ENCODE results near the gene OSBPL8. TPM values are rescaled to one million over a fixed set of nuclear protein-coding genes. Genes with fewer than 3 reads are reported as not detected.
A peak's percentile ranks its signal among the peaks of the same experiment; 100 is the strongest.

OSBPL8 gene
- total RNA-seq, 5 donors from 2014 or later (not counting 1 experiment from before 2014, with no cell fraction given): 122 to 152 (median 130) TPM

DNA sequence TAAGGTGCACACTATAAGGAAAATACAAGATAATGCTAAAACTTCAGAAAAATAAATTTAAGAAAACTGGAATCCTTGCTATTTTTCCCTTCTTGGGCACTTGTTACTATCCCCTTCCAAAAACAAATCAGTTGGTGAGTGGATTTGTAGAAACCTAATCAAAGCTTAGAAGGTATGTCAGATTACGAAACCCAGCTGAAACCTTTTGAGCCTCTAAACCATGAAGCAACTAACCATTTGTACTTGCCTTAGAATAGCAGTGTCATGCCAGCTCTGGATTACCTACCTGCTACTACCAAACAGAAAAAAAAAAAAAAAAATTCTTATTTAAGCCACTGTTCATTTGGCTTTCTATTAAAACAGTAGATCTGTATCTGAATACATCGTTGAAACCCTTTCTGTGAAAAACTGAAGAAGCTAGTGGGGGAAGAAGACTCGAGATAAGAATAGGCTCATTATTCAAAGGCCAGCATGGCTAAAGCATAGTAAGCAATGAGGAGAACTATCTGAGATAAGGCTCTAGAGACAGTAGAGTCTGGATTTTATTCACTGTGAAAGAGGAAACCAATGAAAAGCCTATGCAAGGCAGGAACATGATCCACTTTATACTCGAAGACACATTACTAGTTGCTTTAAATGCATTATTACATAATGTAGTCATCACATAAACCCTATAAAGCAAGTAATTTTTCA lies 30.2 kb downstream of the OSBPL8 start:
- Histone ChIP-seq H3K27ac (ENCODE audit: low read length) (no peak overlapping the region), H3K4me1 (ENCODE audit: control insufficient read depth in 1 of 2, extremely low read depth in 1 of 2, insufficient read depth in 2 of 2, low read length in 2 of 2) (peaks cover 0 to 15% of the 10 kb centered on the region in 2 experiments), H3K4me3 (ENCODE audit: control insufficient read depth in 1 of 2, extremely low read depth in 1 of 2, low read length in 1 of 2) (no peak overlapping the region), H3K27me3 (replicated peaks in 1 of 2; ENCODE audit: control insufficient read depth in 2 of 2, extremely low read depth in 1 of 2, insufficient read depth in 2 of 2, low read length in 1 of 2) (no peaks in the 10 kb centered on the region), H3K36me3 (ENCODE audit: control insufficient read depth in 2 of 2, extremely low read depth in 1 of 2, insufficient read depth in 1 of 2, low read length in 1 of 2) (peaks cover 0 to 3% of the 10 kb centered on the region in 2 donors), H3K9me3 (no peaks in the 10 kb centered on the region)
- ATAC-seq (replicated peaks in 1 of 4) (no peak), DNase-seq (no peak)
- POLR2A ChIA-PET: interaction anchor here in 1 of 2 donors (0.7 kb wide), 1 partner anchor 16 kb away, joined by 8 read pairs; no protein-coding TSS in a partner anchor
- Mint-ChIP-seq H3K27me3 (no peaks in the 10 kb centered on the region), H3K4me1 (peaks cover 56 to 64% (median 59%) of the 10 kb centered on the region in 3 donors), H3K27ac (no peak overlapping the region), H3K4me3 (no peak overlapping the region), H3K9me3 (no peaks in the 10 kb centered on the region), H3K36me3 (peaks cover 46% of the 10 kb centered on the region)
- CTCF ChIA-PET: interaction anchor here (0.5 to 0.9 kb wide), 6 partner anchors 26 to 1147 kb away, joined by 3 to 4 read pairs (median 3); no protein-coding TSS in a partner anchor
- no CpG with 5 or more reads among the region's 4 CpGs for WGBS (ENCODE audit: insufficient coverage)

DNA sequence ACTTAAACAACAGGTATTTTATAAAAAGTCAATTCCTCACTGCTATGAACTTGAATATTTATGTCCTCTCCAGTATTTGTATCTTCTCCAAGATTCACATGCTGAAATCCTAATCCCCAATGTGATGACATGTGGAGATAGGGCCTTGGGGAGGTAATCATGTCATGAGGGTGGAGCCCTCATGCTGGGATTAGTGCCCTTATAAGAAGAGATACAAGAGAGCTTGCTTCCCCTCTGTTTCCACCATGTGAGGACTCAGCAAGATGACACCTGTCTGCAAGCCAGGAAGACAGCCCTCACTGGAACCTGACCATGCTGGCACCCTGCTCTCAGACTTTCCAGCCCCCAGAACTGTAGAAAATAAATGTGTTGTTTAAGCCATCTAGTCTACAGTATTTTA lies 36.2 kb downstream of the OSBPL8 start:
- ATAC-seq (replicated peaks in 1 of 4) (no peak), DNase-seq (no peak)
- Mint-ChIP-seq H3K4me3 (no peak overlapping the region), H3K4me1 (peaks cover 60 to 65% (median 65%) of the 10 kb centered on the region in 3 donors), H3K36me3 (peaks cover 58% of the 10 kb centered on the region), H3K27ac (no peak overlapping the region), H3K27me3 (no peaks in the 10 kb centered on the region), H3K9me3 (peaks cover 0 to 10% (median 6%) of the 10 kb centered on the region in 3 donors)
- Histone ChIP-seq H3K9me3 (no peaks in the 10 kb centered on the region), H3K36me3 (ENCODE audit: control insufficient read depth in 2 of 2, extremely low read depth in 1 of 2, insufficient read depth in 1 of 2, low read length in 1 of 2) (peaks cover 0 to 4% of the 10 kb centered on the region in 2 donors), H3K4me1 (ENCODE audit: control insufficient read depth in 1 of 2, extremely low read depth in 1 of 2, insufficient read depth in 2 of 2, low read length in 2 of 2) (peaks cover 2 to 5% of the 10 kb centered on the region in 2 experiments), H3K27me3 (replicated peaks in 1 of 2; ENCODE audit: control insufficient read depth in 2 of 2, extremely low read depth in 1 of 2, insufficient read depth in 2 of 2, low read length in 1 of 2) (no peaks in the 10 kb centered on the region), H3K4me3 (ENCODE audit: control insufficient read depth in 1 of 2, extremely low read depth in 1 of 2, low read length in 1 of 2) (no peak overlapping the region), H3K27ac (ENCODE audit: low read length) (no peak overlapping the region)
- ChIA-PET CTCF (interaction anchor here in 1 of 2 donors (0.8 kb wide), 1 partner anchor 23 kb away, joined by 3 read pairs; no protein-coding TSS in a partner anchor), POLR2A (no interaction called here)

DNA sequence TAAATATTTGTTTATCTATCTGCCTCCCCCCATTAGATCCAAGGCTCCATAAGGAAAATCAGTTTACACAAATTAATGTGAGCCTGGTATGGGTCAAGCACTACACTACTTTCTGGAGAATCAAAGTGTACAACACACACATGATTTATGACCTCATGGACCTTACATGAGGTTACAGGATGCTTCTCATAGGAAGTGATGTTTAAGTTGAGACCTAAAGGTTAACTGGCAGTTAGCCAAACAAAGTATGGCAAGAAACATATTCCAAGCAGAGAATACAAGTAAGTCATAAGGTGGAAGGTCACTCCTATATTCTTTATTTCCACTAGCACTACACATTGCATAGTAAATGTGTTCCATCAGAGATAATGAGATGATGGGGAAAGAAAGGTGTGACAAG lies 39.2 kb downstream of the OSBPL8 start:
- no peak overlapping the region for H3K27ac Mint-ChIP-seq
- peaks cover 62% of the 10 kb centered on the region for H3K36me3 Mint-ChIP-seq
- no peaks in the 10 kb centered on the region for H3K27me3 Mint-ChIP-seq
- H3K4me3 Mint-ChIP-seq: no peak overlapping the region
- Histone ChIP-seq H3K27ac (ENCODE audit: low read length) (no peak overlapping the region), H3K4me1 (ENCODE audit: control insufficient read depth in 1 of 2, extremely low read depth in 1 of 2, insufficient read depth in 2 of 2, low read length in 2 of 2) (peaks cover 0 to 5% of the 10 kb centered on the region in 2 experiments), H3K27me3 (replicated peaks in 1 of 2; ENCODE audit: control insufficient read depth in 2 of 2, extremely low read depth in 1 of 2, insufficient read depth in 2 of 2, low read length in 1 of 2) (no peaks in the 10 kb centered on the region), H3K9me3 (no peaks in the 10 kb centered on the region), H3K36me3 (ENCODE audit: control insufficient read depth in 2 of 2, extremely low read depth in 1 of 2, insufficient read depth in 1 of 2, low read length in 1 of 2) (peaks cover 0 to 4% of the 10 kb centered on the region in 2 donors), H3K4me3 (ENCODE audit: control insufficient read depth in 1 of 2, extremely low read depth in 1 of 2, low read length in 1 of 2) (no peak overlapping the region)
- peaks cover 0 to 10% (median 6%) of the 10 kb centered on the region in 3 donors for H3K9me3 Mint-ChIP-seq
- POLR2A ChIA-PET: interaction anchor here in 1 of 2 donors (0.8 kb wide), 1 partner anchor 89 kb away, joined by 3 read pairs; no protein-coding TSS in a partner anchor
- ATAC-seq (replicated peaks in 1 of 4) (no peak), DNase-seq (no peak)
- CTCF ChIA-PET: no interaction called here
- peaks cover 62 to 76% (median 64%) of the 10 kb centered on the region in 3 donors for H3K4me1 Mint-ChIP-seq

DNA sequence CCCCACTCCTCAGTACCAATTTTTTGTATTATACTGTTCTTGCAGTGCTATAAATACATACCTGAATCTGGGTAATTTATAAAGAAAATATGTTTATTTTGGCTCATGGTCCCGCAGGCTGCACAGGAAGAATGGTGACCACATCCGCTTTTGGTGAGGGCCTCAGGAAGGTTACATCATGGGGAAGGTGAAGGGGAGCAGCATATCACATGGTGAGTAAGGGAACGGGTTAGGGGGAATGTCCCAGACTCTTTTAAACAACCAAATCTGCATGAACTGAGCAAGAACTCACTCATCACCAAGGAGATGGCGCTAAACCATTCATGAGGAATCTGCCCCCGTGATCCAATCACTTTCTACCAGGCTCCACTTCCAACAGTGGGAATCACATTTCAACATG lies 40.0 kb downstream of the OSBPL8 start:
- H3K9me3 Mint-ChIP-seq: peaks cover 0 to 10% (median 6%) of the 10 kb centered on the region in 3 donors
- DNase-seq (peak in 1 of 35 experiments; percentile 4), ATAC-seq (replicated peaks in 1 of 4) (no peak)
- peaks cover 68% of the 10 kb centered on the region for H3K36me3 Mint-ChIP-seq
- H3K4me3 Mint-ChIP-seq: peak overlapping the region in 1 of 3 donors; percentile 19
- H3K4me3 ChIP-seq (ENCODE audit: control insufficient read depth in 1 of 2, extremely low read depth in 1 of 2, low read length in 1 of 2): no peak overlapping the region
- POLR2A ChIA-PET: interaction anchor here in 1 of 2 donors (0.8 kb wide), 1 partner anchor 89 kb away, joined by 3 read pairs; no protein-coding TSS in a partner anchor
- CTCF ChIA-PET: interaction anchor here in 1 of 2 donors (0.5 kb wide), 1 partner anchor 1256 kb away, joined by 3 read pairs; no protein-coding TSS in a partner anchor
- H3K27ac ChIP-seq (ENCODE audit: low read length): no peak overlapping the region
- peaks cover 0 to 5% of the 10 kb centered on the region in 2 experiments for H3K4me1 ChIP-seq (ENCODE audit: control insufficient read depth in 1 of 2, extremely low read depth in 1 of 2, insufficient read depth in 2 of 2, low read length in 2 of 2)
- H3K4me1 Mint-ChIP-seq: peaks cover 63 to 81% (median 63%) of the 10 kb centered on the region in 3 donors
- H3K27me3 Mint-ChIP-seq: no peaks in the 10 kb centered on the region
- H3K9me3 ChIP-seq: no peaks in the 10 kb centered on the region
- H3K36me3 ChIP-seq (ENCODE audit: control insufficient read depth in 2 of 2, extremely low read depth in 1 of 2, insufficient read depth in 1 of 2, low read length in 1 of 2): peaks cover 0 to 4% of the 10 kb centered on the region in 2 donors
- 100% methylated on average over 2 of the region's 5 CpGs for WGBS (ENCODE audit: insufficient coverage)
- no peaks in the 10 kb centered on the region for H3K27me3 ChIP-seq (replicated peaks in 1 of 2; ENCODE audit: control insufficient read depth in 2 of 2, extremely low read depth in 1 of 2, insufficient read depth in 2 of 2, low read length in 1 of 2)
- peak overlapping the region; percentile 1 to 56 for H3K27ac Mint-ChIP-seq

DNA sequence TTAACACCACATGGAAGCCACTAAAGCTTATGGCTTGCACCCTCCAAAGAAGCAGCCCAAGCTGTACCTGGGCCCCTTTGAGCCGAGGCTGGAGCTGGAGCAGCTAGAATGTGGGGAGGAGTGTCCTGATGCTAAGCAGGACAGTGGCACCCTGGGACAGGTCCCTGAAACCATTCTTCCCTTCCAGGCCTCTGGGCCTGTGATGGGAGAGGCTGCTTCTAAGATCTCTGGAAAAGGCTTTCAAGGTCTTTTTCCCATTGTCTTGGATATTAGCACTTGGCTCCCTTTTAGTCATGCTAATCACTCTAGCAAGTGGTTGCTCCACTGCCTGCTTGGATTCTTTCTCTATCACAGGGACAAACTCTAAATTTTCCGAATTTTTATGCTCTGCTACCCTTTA lies 40.9 kb downstream of the OSBPL8 start:
- ChIA-PET CTCF (no interaction called here), POLR2A (interaction anchor here in 1 of 2 donors (0.6 kb wide), 1 partner anchor 35 kb away, joined by 4 read pairs; no protein-coding TSS in a partner anchor)
- no CpG with 5 or more reads among the region's 2 CpGs for WGBS (ENCODE audit: insufficient coverage)
- peak overlapping the region in 1 of 2 donors; percentile 56 for H3K27ac Mint-ChIP-seq
- Histone ChIP-seq H3K36me3 (ENCODE audit: control insufficient read depth in 2 of 2, extremely low read depth in 1 of 2, insufficient read depth in 1 of 2, low read length in 1 of 2) (peaks cover 0 to 4% of the 10 kb centered on the region in 2 donors), H3K9me3 (no peaks in the 10 kb centered on the region), H3K4me1 (ENCODE audit: control insufficient read depth in 1 of 2, extremely low read depth in 1 of 2, insufficient read depth in 2 of 2, low read length in 2 of 2) (peaks cover 0 to 5% of the 10 kb centered on the region in 2 experiments), H3K27ac (ENCODE audit: low read length) (no peak overlapping the region), H3K4me3 (ENCODE audit: control insufficient read depth in 1 of 2, extremely low read depth in 1 of 2, low read length in 1 of 2) (no peak overlapping the region), H3K27me3 (replicated peaks in 1 of 2; ENCODE audit: control insufficient read depth in 2 of 2, extremely low read depth in 1 of 2, insufficient read depth in 2 of 2, low read length in 1 of 2) (no peaks in the 10 kb centered on the region)
- peaks cover 60 to 87% (median 64%) of the 10 kb centered on the region in 3 donors for H3K4me1 Mint-ChIP-seq
- H3K4me3 Mint-ChIP-seq: peak overlapping the region in 1 of 3 donors; percentile 19
- H3K36me3 Mint-ChIP-seq: peaks cover 66% of the 10 kb centered on the region
- peak in 1 of 4 experiments; percentile 24 for ATAC-seq (replicated peaks in 1 of 4)
- DNase-seq: no peak
- no peaks in the 10 kb centered on the region for H3K27me3 Mint-ChIP-seq
- H3K9me3 Mint-ChIP-seq: peaks cover 2 to 10% (median 5%) of the 10 kb centered on the region in 3 donors

DNA sequence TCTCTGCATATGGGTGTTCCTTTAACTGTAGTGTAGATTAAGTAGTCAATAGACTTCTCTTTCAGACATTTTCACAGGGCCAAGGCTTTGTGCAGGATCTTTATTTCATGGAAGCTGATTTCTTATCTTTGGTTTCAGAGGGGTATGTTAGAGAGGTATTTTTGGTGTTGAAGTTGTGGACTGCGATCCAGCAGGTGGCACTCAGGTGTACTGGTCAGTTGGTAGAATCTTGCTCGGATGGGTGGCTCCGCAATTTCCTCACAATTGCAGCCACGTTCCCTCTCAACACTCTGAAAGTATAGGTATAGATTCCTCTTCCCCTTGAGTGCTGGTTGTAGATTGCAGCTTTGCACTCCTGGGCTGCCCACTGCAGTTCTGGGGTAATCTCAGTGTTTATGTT lies 44.3 kb downstream of the OSBPL8 start:
- no peaks in the 10 kb centered on the region for H3K9me3 ChIP-seq
- Mint-ChIP-seq H3K36me3 (peaks cover 54% of the 10 kb centered on the region), H3K4me3 (no peak overlapping the region), H3K27me3 (no peaks in the 10 kb centered on the region), H3K27ac (no peak overlapping the region), H3K4me1 (peaks cover 51 to 78% (median 57%) of the 10 kb centered on the region in 3 donors), H3K9me3 (peaks cover 10 to 17% (median 12%) of the 10 kb centered on the region in 3 donors)
- H3K4me1 ChIP-seq (ENCODE audit: control insufficient read depth in 1 of 2, extremely low read depth in 1 of 2, insufficient read depth in 2 of 2, low read length in 2 of 2): peaks cover 0 to 5% of the 10 kb centered on the region in 2 experiments
- no peak overlapping the region for H3K27ac ChIP-seq (ENCODE audit: low read length)
- ATAC-seq (replicated peaks in 1 of 4) (no peak), DNase-seq (no peak)
- WGBS (ENCODE audit: insufficient coverage): no CpG with 5 or more reads among the region's 4 CpGs
- no peak overlapping the region for H3K4me3 ChIP-seq (ENCODE audit: control insufficient read depth in 1 of 2, extremely low read depth in 1 of 2, low read length in 1 of 2)
- no peaks in the 10 kb centered on the region for H3K27me3 ChIP-seq (replicated peaks in 1 of 2; ENCODE audit: control insufficient read depth in 2 of 2, extremely low read depth in 1 of 2, insufficient read depth in 2 of 2, low read length in 1 of 2)
- ChIA-PET POLR2A (no interaction called here), CTCF (interaction anchor here in 1 of 2 donors (0.6 kb wide), 1 partner anchor 60 kb away, joined by 3 read pairs; no protein-coding TSS in a partner anchor)
- H3K36me3 ChIP-seq (ENCODE audit: control insufficient read depth in 2 of 2, extremely low read depth in 1 of 2, insufficient read depth in 1 of 2, low read length in 1 of 2): no peaks in the 10 kb centered on the region

Data from T-cell (primary cell).